HG02852 (cell line): ENCODE results near the gene SACS.
"Not testable (repeated sequence)": the region's sequence is repeated elsewhere in the genome, so short reads cannot be mapped to it uniquely, and the experiment has no call there.

Experiments used
- ATAC-seq: cut with Tn5 transposase; IDR thresholded peaks from one replicate; pipeline ENCODE4 v1.9.1; 2021; ENCODE audit warnings: mild to moderate bottlenecking, moderate library complexity; ENCODE audit not compliant: unreplicated experiment

Gene SACS

DNA sequence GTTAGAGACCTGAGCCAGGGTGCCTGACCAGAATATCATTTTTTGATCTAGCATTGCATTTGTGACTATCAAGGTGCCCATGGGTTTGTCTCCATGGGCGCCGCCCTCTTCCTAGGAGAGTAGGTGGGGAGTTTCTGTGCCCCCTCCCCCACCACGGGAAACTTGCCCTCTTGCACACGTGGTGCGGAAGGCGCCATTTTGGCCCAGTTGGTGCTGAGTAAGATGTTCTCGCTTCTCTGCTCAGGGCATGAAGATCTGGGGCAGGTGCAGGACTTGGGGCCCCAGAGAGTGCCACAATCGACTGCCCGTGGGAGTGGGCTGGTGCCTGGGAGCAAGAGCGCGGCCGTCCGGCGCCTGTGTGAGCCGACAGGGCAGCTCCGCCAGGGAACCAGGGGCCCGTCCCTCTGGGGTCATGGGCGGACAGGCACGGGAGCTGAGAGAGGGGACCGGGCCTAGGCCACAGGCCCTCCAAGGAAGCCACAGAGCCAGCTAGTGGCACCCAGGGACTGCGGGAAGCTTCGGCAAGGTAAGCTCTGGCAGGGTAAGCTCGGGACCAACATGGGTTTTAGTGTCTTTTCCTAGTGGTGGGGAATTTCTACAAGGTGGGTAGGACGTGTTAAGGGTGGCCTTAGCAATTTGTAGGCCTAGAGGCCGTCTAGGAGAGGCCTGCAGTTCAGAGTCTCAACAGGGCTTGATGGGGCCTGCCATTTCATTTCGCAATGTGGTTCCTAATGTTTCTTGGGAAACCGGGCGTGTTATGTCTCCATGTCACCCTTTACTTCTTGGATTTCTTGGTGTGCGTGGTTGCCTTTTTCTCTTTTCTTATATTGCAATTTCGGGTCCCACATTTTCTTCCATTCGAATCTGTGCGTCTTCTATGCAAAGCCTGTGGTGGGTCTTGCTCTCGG is 14.5 kb downstream of the SACS start:
- ATAC-seq = no peak

DNA sequence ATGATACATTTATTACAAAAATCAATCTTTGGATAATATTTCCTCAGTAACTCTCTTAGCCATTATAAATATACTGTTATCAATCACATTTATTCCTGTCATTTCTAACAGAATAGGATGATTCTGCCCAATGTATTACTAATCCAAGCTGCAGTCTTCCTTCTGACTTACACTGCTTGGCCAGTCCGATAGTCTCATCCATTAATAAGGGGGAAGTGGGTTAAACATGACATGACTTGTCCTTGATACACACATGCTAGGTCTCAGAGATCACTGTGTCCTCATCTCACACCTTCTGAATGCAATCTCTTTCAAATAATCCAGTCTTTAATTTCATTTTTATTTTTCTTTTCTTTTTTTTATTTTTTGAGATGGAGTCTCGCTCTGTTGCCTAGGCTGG is 18.8 kb downstream of the SACS start:
- ATAC-seq = no peak

DNA sequence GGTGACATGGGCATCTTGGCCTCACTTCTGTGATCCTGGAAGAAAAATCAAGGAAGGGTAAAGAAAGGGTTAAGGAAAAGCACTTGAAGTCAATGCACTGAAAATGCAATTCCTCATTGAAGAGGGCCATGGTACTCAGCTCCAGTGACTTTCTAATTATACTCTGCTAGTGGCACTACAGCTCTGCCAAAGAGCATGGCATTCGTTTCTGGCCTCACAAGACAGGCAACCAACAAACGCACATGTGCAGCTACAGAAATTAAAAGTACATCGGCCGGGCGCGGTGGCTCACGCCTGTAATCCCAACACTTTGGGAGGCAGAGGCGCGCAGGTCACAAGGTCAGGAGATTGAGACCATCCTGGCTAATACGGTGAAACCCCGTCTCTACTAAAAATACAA is 21.8 kb downstream of the SACS start:
- no peak for ATAC-seq

DNA sequence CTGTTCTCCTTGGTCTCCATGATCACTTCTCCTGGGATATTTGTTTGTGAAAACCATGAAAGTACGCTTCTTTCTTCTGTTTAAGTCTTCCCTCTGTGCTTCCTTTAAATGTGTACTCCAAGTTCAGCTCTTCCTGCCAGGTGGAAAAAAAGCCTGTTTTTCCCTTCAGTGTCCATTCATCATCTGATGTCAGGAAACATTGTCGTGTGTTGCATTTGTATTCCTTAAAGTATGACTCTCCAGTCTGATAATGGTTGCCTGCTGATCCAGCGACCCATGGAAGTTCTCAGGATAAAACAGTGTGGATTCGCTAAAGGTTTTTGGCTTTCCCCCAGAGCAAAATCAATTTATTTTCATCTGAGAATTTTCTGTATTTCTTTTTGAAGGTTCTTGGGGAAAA is 22.3 kb downstream of the SACS start:
- no peak for ATAC-seq

DNA sequence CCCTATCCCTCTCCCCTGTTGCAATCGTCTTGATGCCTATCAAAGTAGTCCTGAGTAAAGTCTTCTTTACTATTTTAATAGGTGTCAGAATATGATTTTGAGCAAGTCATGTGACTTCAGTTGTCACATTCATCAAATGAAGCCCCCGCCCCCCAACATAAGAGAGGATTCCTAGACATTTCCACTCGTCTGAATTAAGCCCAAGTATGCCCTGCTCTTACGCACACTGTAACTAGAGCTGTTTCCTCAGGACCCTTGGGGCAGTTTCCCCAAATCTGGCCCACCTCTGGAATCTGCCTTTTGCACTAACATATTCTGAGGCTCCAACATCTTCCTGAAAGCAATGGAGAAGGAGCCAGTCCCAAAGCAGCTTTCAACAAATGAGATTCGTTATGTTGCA is 25.5 kb downstream of the SACS start:
- ATAC-seq = no peak

DNA sequence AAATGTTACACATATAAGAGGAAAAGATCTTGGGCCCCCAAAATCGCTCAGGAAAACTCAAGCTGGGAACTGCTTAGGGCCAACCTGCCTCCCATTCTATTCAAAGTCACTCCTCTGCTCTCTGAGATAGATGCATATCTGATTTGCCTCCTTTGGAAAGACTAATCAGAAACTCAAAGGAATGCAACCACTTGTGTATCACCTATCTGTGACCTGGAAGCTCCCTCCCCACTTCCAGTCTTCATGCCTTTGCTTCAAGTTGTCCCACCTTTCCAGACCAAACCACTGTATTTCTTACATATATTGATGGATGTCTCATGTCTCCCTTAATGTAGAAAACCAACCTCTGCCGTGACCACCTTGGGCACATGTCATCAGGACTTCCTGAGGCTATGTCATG is 32.3 kb downstream of the SACS start:
- ATAC-seq = not testable (repeated sequence)

DNA sequence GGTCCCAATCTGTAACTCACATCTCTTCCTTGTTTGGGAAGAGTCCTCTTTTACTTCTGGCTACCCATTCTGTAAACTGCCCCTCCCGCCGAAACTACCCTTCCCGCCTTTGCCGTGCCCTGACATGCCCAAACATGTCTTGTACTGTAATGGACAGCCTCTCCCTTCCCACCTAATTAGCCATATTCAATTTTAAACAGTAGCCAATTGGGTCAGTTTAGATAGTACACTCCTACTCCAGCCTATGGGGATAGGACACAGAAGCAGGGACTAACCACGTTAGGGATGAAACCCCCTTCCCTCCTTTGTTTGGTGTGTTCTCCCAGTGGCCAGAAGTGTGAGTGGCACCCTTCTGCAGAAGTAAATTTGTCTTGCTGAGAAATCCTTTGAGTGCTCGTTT is 34.2 kb downstream of the SACS start:
- no peak for ATAC-seq

DNA sequence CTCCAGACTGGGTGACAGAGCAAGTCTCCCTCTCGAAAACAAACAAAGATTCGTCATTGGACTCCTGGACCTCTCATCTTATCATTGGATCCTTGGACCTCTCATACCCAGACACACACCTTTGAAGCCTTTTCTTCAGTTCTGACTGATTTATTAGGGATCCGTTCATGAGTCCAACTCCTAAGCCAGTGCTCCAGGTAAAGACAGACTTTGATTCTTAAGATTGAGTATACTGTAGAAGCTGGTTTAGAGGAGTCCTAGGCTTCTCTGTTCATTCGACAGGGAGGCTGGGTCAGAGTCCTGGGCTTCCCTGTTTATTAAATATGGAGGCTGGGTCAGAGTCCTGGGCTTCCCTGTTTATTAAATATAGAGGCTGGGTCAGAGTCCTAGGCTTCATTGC is 38.7 kb downstream of the SACS start:
- no peak for ATAC-seq

DNA sequence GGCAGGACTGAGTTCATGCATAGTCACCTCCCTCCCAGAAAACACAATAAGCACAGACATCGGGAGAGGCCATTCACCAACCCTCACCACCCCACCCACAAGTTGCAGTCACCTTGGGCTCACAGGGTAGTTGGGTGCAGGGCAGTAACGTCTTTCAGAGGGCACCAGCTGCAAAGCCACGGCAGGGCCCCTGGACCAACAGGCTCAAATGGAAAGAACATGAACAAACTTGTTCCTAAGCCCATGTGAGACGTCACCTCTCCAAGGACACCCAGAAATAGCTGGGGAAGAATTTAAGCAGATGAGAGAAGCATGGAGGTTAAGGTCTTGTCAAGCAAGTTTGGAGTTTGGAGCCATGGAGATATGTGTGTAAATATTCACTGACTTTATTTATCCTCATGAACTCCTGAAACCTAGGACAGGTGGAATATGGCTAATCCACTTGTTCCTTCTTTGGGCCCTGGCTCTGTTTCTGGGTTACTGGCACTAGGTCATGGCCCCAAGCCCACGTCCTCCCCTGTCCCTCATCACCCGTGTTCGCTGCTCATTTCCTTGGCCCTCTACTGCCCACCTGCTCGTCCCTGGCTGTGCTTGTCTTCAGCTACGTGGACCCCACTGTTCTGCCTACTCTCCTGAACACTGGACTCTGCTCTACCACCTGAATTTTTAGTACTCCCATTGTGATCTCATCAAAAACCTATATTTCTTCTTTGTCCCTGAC is 40.4 kb downstream of the SACS start:
- ATAC-seq = no peak

DNA sequence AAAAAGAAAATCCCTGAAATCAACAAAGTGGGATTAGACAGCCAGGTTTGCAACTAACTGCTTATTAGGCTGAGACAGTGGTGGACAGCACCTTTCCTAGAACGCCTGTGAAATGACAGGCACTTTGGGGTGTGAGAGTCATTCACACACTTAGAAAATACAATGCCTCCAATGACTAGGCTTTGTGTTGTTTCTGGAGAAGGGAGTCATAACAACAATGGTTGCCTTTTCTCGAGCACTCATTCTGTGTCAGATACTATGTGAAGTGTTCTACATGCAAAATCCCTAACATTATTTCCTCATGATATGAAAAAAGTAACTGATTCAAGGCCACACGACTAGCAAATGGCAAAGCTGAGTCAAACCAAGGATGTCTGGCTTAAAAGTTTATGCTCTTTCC is 41.2 kb downstream of the SACS start:
- no peak for ATAC-seq

DNA sequence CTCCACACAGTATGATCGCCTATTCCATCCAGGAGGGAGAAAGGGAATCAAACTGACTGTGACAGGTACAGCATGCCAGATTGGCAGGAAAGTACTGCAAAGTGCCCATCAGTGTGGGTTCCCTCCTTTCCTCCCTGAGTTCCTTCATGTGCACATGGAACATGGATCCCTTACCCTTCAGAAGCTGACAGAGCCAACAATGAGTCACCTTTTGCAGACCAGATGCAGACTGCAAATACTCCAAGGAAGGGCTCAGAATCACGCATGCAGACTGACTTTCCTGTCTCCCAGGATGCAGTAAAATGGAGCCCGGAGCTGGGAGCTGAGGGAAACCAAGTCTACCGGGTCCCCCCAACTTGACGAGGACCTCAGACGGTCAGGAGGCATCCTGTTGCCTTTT is 41.8 kb downstream of the SACS start:
- ATAC-seq = no peak

DNA sequence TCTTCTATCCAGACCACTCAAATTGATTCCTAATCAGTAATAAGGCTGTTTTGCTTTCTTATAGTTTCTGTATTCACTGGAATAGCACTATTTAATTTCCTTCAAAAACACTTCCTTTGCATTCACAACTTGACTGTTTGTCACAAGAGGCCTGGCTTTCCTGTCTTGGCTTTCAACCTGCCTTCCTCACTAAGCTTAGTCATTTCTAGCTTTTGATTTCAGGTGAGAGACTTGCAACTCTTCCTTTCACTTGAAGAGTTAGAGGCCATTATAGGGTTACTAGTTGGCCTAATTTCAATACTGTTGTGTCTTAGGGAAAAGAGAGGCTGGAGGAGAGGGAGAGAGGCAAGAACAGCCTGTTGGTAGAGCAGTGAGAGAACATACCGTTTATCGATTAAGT is 47.0 kb downstream of the SACS start:
- ATAC-seq = peak; percentile 71

DNA sequence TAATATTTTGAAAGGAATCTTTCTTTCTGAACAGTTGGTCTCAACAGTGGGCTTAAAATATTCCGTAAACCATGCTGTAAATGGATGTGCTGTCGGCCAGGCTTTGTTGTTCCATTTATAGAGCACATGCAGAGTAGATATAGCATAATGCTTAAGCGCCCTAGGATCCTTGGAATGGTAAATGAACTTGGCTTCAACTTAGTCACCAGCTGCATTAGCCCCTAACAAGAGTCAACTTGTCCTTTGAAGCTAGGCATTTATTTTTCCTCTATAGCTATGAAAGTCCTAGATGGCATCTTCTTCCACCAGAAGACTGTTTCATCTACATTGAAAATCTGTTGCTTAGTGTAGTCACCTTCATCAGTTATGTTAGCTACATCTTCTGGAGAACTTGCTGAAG is 47.6 kb downstream of the SACS start:
- ATAC-seq = no peak

DNA sequence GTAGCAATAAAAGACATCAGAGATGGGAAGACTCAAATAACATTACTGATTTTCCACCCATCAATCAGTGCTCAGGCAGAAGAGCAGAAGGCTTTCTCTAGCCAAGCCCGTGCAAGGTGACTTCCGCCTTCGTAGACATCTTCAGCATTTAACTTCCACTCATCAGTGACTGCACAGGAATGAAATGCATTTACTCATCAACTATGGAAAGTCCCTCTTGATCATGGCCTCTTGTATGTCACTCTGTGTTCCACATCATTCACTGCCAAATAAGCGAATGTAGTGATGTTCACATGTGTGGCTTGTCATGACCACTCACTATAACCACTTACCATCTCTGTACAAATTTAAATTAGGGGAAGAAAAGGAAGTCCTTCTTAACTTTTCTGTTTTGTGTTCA is 49.4 kb downstream of the SACS start:
- peak; percentile 89 for ATAC-seq

DNA sequence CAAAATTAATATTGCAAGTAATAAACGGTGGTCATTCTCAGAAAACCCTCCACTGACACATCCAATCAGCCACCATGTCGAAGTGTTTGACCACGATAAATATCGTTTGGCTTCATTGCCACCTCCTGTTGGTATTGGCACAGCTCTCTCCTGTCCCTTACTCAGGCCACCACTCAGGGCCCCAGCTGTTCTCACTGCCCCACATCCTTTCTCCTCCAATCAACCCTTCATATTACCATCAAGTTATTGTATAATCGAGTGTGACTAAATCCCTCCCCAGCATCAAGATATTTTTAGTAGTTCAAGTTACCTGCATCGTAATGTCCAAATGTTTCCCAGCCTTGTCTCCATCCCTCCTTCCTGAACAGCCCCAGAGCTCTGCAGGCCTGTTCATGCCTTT is 50.4 kb downstream of the SACS start:
- ATAC-seq = no peak

DNA sequence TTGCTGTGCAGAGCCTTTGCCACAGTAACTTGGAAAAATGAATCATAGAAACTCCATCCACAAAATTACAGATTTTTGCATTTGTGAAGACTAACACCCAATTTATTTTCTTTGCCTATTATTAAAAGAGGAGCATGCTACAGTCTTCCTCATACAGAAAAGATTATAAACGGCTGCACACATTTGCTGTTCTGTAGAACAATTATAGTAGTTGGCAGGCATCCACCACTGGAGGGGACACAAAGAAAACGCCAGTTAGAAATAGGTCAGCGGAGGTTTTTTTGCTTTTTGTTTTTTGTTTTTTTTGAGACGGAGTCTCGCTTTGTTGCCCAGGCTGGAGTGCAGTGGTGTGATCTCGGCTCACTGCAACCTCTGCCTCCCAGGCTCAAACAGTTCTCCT is 51.6 kb downstream of the SACS start:
- no peak for ATAC-seq

DNA sequence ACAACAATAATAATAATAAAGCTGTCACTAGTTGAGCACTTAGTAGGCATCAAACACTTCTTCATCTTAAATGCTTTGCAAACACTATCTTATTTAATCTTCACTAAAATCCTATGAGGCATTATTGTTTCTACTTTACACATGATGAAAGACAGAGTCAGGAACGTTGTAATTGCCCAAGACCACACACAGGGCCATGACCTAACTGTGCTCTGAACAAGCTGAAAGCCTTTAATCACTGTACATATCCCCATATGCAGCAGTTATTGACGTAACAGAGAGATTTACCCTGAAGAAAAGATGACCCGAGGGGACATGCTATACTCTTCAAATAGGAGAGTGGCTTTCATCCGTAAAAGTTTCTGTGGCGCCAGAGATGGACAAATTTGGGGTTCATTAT is 53.0 kb downstream of the SACS start:
- no peak for ATAC-seq

DNA sequence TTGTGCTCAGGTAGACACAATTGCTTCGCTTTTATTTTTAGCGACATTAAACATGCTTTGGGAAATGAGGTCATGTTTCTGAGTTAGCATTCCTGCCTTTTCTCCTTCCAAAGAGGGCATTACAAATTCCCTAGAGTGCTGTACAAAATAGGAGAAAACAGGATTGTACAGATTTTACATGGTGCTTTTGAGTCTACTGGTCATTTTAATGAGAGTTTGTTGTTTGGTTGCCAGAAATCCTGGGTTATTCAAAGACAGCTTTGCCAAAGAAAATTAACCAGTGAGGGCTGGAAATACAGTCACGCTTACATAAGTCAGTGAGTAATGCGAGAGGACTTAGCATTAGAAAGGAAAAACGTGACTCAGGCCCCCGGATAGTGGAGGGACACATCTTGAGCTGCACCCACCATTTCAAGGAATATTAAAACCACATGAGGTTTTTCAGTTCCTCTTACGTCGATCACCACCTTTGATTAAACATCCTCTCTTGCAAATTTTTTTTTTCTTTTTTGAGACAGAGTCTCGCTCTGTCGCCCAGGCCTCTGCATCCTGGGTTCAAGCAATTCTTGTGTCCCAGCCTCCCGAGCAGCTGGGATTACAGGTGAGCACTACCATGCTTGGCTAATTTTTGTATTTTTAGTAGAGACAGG is 55.4 kb downstream of the SACS start:
- ATAC-seq = peak; percentile 15

DNA sequence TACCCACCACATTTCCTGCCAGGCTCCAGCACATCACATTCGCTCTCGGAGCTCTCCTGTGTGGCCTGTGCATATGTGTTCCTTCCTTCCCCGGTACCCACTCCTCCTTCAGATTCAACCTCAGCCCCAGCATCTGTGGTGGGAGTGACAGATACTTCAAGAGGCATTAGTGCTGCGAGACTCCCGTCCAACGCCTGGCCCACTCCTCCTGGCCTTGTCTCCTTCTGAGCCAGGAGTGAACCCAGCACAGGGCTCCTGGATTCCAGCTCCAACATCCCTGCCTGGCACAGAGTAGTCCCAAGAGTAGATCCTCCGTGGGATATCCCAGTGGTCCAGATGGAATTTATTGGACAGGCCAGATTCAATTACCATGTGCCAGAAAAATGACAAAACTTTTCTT is 55.9 kb downstream of the SACS start:
- no peak for ATAC-seq

DNA sequence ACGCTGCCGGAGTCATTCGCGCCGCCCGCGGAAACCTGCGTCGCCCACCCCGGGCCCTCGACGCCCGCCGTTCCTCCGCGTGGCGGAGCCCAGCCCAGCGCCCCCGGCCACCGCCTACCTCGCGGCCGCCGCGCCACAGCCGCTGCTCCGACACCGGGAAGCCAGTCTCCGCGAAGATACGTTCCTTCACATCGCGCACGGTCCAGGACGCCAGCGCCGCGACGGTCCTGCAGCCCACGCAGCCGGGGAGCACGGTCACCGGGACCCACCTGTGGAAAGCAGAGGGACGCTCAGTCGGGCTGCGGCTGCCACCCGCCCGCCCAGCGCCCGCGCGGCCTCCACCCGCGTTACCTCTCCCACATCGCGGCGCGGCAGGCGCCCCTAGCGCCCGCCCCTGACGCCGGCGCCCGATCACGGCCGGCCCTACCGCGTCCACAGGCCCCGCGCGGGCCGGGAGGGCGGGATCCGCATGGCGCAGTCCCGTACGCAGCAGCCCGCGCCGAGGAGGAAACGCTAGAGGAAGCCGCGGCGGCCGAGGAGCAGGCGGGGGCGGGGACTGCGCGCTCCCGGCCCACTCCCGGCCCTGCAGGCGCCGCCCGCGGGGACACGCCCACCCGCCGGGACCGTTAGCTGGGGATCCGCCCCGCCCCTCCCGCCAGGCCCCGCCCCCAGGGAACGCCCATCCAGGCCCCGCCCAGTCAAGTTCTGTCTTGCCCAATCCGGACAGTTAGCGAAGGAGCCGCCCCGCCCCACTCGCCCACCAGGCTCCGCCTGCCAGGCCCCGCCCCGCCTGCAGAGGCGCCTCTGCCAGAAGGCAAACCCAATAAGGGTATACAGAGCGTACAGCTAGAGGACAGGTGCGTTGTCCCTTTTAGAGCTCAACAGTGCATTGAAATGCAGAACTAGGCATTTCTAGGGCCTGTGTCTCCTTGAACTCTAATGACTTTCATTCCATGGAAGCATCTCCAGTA is 58.2 kb downstream of the SACS start:
- peak; percentile 83 for ATAC-seq
